Activated CD8-positive, alpha-beta T cell treated with anti-CD3 and anti-CD28 coated beads, Interleukin-2, amount 10 ng/mL, durations not matched to agents 7 days and 5 days (primary cell): ENCODE measurements around the gene POU2F3. TPM values are rescaled to one million over a fixed set of nuclear protein-coding genes. Genes with fewer than 3 reads are reported as not detected.

ENCODE experiments used
- ATAC-seq: fragments of 150-1000 bp; cut with Tn5 transposase; one replicate; pipeline ENCODE4 v1.10.0; 2021; ENCODE audit warnings: moderate library complexity
- CTCF ChIA-PET: fragments of 350-600 bp; sonication (Branson Sonifier 250); formaldehyde crosslinking; loops from one replicate; lab custom pipeline; 2021; ENCODE audit warnings: antibody characterized with exemption; lab: Charles Lee
- POLR2A ChIA-PET: fragments of 350-600 bp; sonication (Branson Sonifier 250); formaldehyde crosslinking; loops from one replicate; lab custom pipeline; 2021; ENCODE audit warnings: antibody characterized with exemption; lab: Charles Lee
- DNase-seq: peaks from one replicate; pipeline ENCODE4 v3.0.0-alpha.2; 2020
- H3K27ac Mint-ChIP-seq: one replicate; pipeline ENCODE4 v1.8.0; 2021; ENCODE audit warnings: mild to moderate bottlenecking, mixed read lengths
- H3K27me3 Mint-ChIP-seq: one replicate; pipeline ENCODE4 v1.8.0; 2021; ENCODE audit warnings: low read depth, mixed read lengths
- H3K36me3 Mint-ChIP-seq: one replicate; pipeline ENCODE4 v1.8.0; 2021; ENCODE audit warnings: low read depth, mixed read lengths
- H3K4me1 Mint-ChIP-seq: one replicate; pipeline ENCODE4 v1.8.0; 2021; ENCODE audit warnings: low read depth, mixed read lengths
- H3K4me3 Mint-ChIP-seq: one replicate; pipeline ENCODE4 v1.8.0; 2021; ENCODE audit warnings: mild to moderate bottlenecking, mixed read lengths
- H3K9me3 Mint-ChIP-seq: one replicate; pipeline ENCODE4 v1.8.0; 2022; ENCODE audit warnings: mixed read lengths; ENCODE audit not compliant: insufficient read depth
- total RNA-seq, 2 experiments: library from RNA; stranded (reverse); gene quantifications; one replicate each; pipeline ENCODE4 v1.2.3, GENCODE V29; 2021

POU2F3 gene
- total RNA-seq, 2 experiments from 2014 or later = not detected

DNA sequence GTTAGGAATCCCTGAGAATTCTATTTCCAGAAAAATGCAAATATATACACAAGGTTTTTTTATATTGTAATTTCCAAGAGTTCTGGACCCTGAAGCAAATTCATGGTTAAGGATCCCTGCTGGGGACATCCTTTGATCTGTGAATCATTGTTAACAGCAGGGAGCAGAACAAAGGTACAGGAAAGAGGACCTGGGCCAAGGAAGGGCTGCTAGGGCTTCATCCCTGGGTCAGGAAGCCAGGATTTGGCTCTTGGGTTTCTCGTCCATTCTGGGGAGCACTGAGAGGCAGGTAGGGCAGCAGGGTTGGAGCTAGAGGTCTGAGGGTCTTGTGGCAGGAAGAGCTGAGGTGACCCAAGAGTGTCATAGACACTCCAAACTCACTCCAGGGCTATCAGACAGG is 39.3 kb upstream of the POU2F3 start:
- H3K9me3 Mint-ChIP-seq = no peaks in the 10 kb centered on the region
- H3K27me3 Mint-ChIP-seq = peaks cover 17% of the 10 kb centered on the region
- ChIA-PET CTCF (no interaction called here), POLR2A (no interaction called here)
- ATAC-seq (no peak), DNase-seq (no peak)
- H3K4me1 Mint-ChIP-seq = peaks cover 4% of the 10 kb centered on the region
- no peaks in the 10 kb centered on the region for H3K36me3 Mint-ChIP-seq
- H3K4me3 Mint-ChIP-seq = no peak overlapping the region
- H3K27ac Mint-ChIP-seq = no peak overlapping the region

DNA sequence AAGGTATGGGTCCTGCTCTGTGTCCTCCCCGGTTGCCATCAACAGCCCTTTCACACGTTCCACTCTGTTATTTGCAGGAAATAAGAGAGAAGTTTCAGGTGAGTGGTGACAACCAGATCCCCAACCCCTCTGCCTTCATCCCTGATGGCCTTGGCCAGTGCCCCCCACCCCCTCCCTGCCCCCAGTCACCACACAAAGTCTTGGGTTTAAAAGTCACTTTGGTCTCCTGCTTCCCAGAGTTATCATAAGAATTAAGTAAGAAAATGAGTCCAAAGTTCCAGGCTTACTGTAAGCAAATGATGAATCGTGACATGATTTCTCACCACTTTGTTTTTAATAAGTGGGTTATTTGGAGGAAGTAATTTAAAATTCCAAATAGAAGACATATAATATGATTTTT is 38.3 kb upstream of the POU2F3 start:
- ChIA-PET POLR2A (no interaction called here), CTCF (interaction anchor here (1.0 kb wide), 1 partner anchor 101 kb away, joined by 3 read pairs; no protein-coding TSS in a partner anchor)
- Mint-ChIP-seq H3K27ac (no peak overlapping the region), H3K36me3 (no peaks in the 10 kb centered on the region), H3K9me3 (no peaks in the 10 kb centered on the region), H3K4me1 (peaks cover 4% of the 10 kb centered on the region), H3K27me3 (peaks cover 20% of the 10 kb centered on the region), H3K4me3 (no peak overlapping the region)
- no peak for ATAC-seq
- DNase-seq = no peak

DNA sequence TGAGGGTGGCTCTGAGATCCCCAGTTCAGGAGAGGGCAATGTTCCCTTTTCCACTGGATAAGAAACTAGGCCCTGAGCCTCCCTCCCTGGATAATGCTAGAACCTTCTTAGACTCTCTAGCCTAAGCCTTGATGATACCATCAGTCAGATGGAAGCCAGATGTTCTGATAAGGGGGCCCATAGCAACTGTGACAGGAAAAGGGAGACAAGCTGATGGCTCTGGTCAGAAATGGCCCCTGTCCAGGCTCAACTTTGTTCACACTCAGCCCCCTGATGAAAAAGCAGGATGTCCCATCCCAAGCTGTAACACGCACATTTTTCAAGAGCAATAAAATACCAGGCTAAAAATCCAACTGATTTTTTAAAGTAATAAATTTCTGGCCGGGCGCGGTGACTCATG is 36.3 kb upstream of the POU2F3 start:
- DNase-seq (no peak), ATAC-seq (no peak)
- H3K27me3 Mint-ChIP-seq = peaks cover 33% of the 10 kb centered on the region
- no peaks in the 10 kb centered on the region for H3K9me3 Mint-ChIP-seq
- peaks cover 9% of the 10 kb centered on the region for H3K4me1 Mint-ChIP-seq
- no peak overlapping the region for H3K4me3 Mint-ChIP-seq
- POLR2A ChIA-PET = no interaction called here
- CTCF ChIA-PET = no interaction called here
- H3K27ac Mint-ChIP-seq = no peak overlapping the region
- no peaks in the 10 kb centered on the region for H3K36me3 Mint-ChIP-seq

DNA sequence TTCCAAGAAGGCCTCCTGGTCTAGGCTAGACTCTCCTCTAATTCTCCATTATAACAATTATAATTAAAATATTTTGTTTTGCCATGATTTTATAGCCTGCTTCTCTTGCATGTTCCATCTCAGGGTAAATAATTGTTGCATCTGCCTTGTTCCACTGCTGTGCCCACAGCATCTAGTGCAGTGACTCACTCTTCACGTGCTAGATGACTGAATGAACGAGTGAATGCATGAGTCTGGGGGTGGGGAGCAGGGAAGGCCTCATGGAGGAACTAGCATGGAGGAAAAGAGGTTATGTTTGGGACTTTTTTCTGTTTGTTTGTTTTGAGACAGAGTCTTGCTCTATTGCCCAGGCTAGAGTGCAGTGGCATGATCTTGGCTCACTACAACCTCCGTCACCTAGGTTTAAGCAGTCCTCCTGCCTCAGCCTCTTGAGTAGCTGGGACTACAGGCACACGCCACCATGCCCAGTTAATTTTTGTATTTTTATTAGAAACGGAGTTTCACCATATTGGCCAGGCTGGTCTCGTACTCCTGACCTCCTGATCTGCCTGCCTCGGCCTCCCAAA is 34.3 kb upstream of the POU2F3 start:
- peaks cover 36% of the 10 kb centered on the region for H3K27me3 Mint-ChIP-seq
- H3K9me3 Mint-ChIP-seq = no peaks in the 10 kb centered on the region
- ChIA-PET CTCF (interaction anchor here (0.8 to 2.5 kb wide), 2 partner anchors 11 to 37 kb away, joined by 3 to 6 read pairs; no protein-coding TSS in a partner anchor), POLR2A (no interaction called here)
- H3K27ac Mint-ChIP-seq = no peak overlapping the region
- ATAC-seq (no peak), DNase-seq (no peak)
- no peak overlapping the region for H3K4me3 Mint-ChIP-seq
- H3K4me1 Mint-ChIP-seq = peaks cover 14% of the 10 kb centered on the region
- no peaks in the 10 kb centered on the region for H3K36me3 Mint-ChIP-seq

DNA sequence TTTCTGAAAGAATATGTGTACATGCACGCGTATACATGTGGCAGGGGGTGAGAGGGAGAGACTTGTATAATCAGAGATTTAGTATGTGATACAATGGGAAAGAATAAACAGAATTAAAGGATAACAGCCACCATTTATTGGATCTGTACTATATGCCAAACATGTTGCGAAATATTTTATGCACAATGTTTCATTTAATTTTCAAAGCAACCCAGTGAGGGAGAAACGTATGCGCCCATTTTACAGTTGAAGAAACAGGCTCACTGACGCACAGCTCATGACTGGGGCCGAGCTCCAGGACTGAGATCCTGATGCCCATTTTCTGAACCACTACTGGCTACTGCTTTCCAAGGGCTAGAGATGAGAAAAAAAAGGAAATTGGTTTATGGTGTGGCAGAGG is 32.4 kb upstream of the POU2F3 start:
- Mint-ChIP-seq H3K27ac (no peak overlapping the region), H3K27me3 (peaks cover 38% of the 10 kb centered on the region), H3K9me3 (no peaks in the 10 kb centered on the region), H3K4me3 (no peak overlapping the region), H3K4me1 (peaks cover 21% of the 10 kb centered on the region), H3K36me3 (no peaks in the 10 kb centered on the region)
- POLR2A ChIA-PET = interaction anchor here (0.6 kb wide), 1 partner anchor 51 kb away, joined by 5 read pairs; no protein-coding TSS in a partner anchor
- CTCF ChIA-PET = interaction anchor here (2.5 kb wide), 1 partner anchor 39 kb away, joined by 6 read pairs; no protein-coding TSS in a partner anchor
- DNase-seq = no peak
- ATAC-seq = no peak

DNA sequence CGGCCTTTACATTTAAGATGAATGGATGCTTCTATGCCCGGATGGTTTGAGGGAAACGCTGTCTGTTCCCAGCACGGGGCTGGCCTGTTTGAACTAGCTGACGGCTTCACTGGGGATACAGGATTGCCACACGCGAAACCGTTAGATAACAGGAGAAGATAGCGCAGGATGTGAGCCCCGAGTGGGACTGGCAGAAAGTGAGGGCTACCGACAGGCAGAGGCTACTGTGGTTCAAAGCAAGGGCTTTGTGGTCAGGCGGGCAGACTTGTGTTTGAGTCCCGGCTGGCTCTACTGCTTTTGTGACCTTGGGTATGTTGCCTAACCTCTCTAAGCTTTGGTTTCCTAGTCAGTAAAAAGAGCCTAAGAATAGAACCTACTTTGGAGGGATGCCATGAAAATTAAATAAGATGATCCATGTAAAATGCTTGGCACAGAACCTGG is 31.9 kb upstream of the POU2F3 start:
- no peak overlapping the region for H3K27ac Mint-ChIP-seq
- CTCF ChIA-PET = interaction anchor here (2.5 kb wide), 1 partner anchor 39 kb away, joined by 6 read pairs; no protein-coding TSS in a partner anchor
- ATAC-seq (no peak), DNase-seq (no peak)
- H3K27me3 Mint-ChIP-seq = peaks cover 39% of the 10 kb centered on the region
- POLR2A ChIA-PET = interaction anchor here (0.6 kb wide), 1 partner anchor 51 kb away, joined by 5 read pairs; no protein-coding TSS in a partner anchor
- H3K4me3 Mint-ChIP-seq = no peak overlapping the region
- H3K36me3 Mint-ChIP-seq = no peaks in the 10 kb centered on the region
- H3K4me1 Mint-ChIP-seq = peaks cover 21% of the 10 kb centered on the region
- no peaks in the 10 kb centered on the region for H3K9me3 Mint-ChIP-seq

DNA sequence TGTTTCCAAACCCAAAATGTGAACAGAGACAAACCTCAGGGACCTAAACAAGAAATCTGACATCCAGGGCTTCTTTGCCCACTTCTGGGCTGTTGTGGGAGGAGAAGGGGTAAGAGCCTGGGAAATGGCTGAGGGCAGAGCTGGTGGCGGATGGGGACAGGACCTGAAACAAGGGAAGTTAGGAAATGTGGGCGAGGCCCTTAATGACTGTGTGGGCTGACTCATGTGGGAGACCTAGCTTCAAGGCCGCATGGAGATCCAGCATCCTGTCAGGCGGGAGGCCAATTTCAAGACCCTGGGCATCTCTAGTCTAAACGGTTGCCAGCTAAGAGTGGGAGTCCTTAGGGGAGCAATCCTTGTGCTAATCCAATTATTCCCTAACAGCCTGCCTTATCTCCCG is 31.2 kb upstream of the POU2F3 start:
- Mint-ChIP-seq H3K27me3 (peaks cover 39% of the 10 kb centered on the region), H3K36me3 (no peaks in the 10 kb centered on the region), H3K27ac (no peak overlapping the region), H3K4me1 (peaks cover 21% of the 10 kb centered on the region), H3K4me3 (no peak overlapping the region), H3K9me3 (no peaks in the 10 kb centered on the region)
- ChIA-PET CTCF (no interaction called here), POLR2A (no interaction called here)
- ATAC-seq (no peak), DNase-seq (no peak)

DNA sequence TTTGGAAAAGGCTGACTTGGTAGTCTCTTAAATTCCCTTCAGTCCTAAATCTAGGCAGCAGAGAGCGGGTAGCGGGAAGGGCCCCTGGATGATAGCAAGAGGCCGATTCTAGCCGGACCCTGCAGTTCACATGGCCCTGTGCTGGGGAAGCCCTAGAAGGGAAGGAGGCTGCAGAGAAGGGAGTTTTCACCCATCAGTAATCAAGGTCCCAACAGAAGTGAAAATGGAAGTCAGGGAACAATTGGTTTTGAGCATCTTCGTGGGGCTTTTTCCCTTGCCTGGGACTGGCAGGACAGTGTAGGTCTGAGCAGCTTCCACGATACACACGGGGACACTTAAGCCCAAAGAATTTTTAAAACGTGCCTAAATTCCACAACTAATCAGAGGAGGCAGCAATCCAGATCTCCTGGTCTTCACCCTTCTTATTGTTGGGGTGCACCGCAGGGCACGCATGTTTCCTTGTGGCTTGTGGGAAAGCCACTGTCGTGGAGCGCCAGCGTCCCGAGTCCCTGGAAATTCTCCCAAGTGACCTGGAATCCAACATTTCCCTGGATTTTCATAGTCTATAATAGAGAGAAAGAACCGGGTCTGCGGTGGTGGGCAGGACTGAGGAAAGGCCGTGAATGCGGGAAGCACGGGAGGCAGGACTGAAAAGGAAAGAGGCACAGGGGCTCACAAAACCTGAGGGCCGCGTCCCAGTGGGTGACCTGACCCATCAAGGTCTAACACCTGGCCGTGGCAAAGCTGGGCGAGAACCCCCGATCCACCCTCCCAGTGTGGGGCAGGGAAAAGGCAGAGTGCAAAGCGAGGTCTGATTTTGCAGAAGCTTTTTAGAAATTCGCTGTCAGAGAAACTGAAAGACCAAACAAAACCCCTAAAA is 30.0 kb upstream of the POU2F3 start:
- no peak for DNase-seq
- Mint-ChIP-seq H3K4me1 (peaks cover 21% of the 10 kb centered on the region), H3K36me3 (no peaks in the 10 kb centered on the region), H3K9me3 (no peaks in the 10 kb centered on the region), H3K4me3 (peak overlapping the region; percentile 75), H3K27me3 (peaks cover 37% of the 10 kb centered on the region), H3K27ac (peak overlapping the region; percentile 65)
- ATAC-seq = no peak
- CTCF ChIA-PET = interaction anchor here (1.5 kb wide), 1 partner anchor 19 kb away, joined by 3 read pairs; no protein-coding TSS in a partner anchor
- POLR2A ChIA-PET = no interaction called here

DNA sequence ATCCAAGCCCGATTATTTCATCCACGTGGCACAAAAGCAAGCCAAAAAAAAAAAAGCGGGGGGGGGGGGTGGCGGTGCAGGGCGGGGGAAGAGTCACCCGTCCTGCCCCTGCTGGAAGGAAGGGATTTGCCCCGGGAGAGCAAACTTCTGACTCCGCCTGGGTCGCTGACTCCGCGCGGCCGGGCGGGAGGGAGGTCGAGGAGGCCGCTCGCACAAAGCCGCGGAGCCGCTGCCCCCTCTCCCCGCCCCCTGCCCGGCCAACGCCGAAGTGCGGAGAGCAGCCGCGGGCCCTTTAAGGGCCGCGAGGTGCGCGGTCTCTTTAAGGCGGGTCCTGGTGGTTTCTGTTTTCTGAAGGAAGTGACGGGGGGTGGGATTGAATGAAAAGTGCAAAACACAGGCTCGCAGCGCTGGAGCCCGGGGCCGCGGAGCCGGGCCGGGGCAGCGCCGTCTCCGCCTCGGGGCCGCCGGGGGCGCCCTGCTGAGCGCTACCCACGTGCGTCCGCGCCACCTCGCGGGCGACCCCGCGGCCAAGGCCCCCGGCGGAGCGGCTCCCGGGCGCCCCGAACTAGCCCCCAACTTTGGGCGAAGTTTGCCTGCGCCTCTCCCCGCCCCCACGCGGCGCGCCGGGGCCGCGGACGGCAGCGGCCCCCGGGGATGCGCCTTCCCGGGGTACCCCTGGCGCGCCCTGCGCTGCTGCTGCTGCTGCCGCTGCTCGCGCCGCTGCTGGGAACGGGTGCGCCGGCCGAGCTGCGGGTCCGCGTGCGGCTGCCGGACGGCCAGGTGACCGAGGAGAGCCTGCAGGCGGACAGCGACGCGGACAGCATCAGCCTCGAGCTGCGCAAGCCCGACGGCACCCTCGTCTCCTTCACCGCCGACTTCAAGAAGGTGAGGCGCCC is 29.1 kb upstream of the POU2F3 start, which contains the start of gene OAF:
Gene OAF (plus strand): TSS at position 407 of the 896 bp plus-strand sequence. CDS start 248 bp downstream, at position 655.
- Mint-ChIP-seq H3K27ac (peak within 1 kb of the TSS; percentile 86), H3K4me3 (peak within 1 kb of the TSS; percentile 85), H3K36me3 (no peaks in the 10 kb centered on the region), H3K27me3 (peaks cover 34% of the 10 kb centered on the region), H3K4me1 (peaks cover 17% of the 10 kb centered on the region), H3K9me3 (no peaks in the 10 kb centered on the region)
- DNase-seq (peak; percentile 83), ATAC-seq (peak; percentile 96)
- CTCF ChIA-PET = interaction anchor here (1.5 kb wide), 1 partner anchor 19 kb away, joined by 3 read pairs; no protein-coding TSS in a partner anchor
- POLR2A ChIA-PET = no interaction called here

DNA sequence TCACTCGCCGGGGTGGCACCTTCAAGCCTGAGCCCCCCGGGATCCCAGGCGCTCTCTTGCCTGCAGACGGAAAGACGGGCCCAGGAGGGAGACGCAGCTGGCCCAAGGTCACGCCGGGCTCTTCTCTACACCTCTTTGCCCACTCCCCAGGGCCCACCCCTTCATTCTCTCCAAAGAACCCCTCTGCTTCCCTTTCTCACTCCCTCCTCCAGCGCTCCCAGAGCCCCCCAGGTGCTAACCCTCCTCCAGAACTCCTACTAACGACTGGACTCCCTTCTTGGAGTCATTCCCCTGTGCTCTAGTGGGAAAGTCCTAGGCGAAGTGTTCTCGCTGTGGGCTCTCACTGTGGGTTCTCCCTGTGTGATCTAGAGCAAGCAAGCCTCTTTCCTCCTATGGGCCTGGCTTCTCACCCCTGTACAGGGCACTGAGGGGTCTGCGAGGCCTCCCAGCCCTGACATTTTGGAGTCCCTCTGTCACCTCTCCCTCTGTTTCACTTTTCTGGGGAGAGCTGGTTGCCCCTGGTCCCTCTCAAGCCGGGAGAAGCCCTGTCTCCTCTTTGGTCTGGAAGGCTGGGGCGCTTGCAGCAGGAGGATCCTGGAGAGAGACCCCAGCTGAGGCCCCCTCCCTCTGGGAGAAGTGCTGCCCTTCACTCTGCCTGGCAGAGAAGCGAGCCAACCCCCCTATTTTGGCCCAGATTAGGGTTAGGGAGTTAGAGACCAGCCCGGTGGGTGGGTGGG is 28.2 kb upstream of the POU2F3 start:
- Mint-ChIP-seq H3K4me1 (peaks cover 17% of the 10 kb centered on the region), H3K36me3 (no peaks in the 10 kb centered on the region), H3K27ac (peak overlapping the region; percentile 86), H3K9me3 (no peaks in the 10 kb centered on the region), H3K4me3 (peak overlapping the region; percentile 85), H3K27me3 (peaks cover 31% of the 10 kb centered on the region)
- DNase-seq (no peak), ATAC-seq (no peak)
- POLR2A ChIA-PET = no interaction called here
- CTCF ChIA-PET = interaction anchor here (1.1 to 1.5 kb wide), 2 partner anchors 18 to 43 kb away, joined by 3 to 4 read pairs; no protein-coding TSS in a partner anchor
